Panc1 (cell line): ENCODE results near the gene ZMYM3.
"Not testable (repeated sequence)": the region's sequence is repeated elsewhere in the genome, so short reads cannot be mapped to it uniquely, and the experiment has no call there.

Source experiments
- CTCF ChIP-seq: fragments of 450-650 bp; IDR thresholded peaks from 2 replicates; pipeline ENCODE4 v1.5.1; 2017; ENCODE audit warnings: mild to moderate bottlenecking
- POLR2AphosphoS5 ChIP-seq: IDR thresholded peaks from 2 replicates; pipeline ENCODE4 v1.6.1; 2012; ENCODE audit warnings: mild to moderate bottlenecking, low read depth, low read length, moderate library complexity
- REST ChIP-seq, 2 experiments: IDR thresholded peaks; 2 replicates each; pipeline ENCODE4 v1.6.1; 2011 to 2012; ENCODE audit warnings: low read depth in 2 of 2, control low read depth in 1 of 2, low read length in 1 of 2, mild to moderate bottlenecking in 1 of 2, moderate library complexity in 1 of 2; ENCODE audit not compliant: insufficient read depth in 1 of 2
- SIN3A ChIP-seq: IDR thresholded peaks from 2 replicates; pipeline ENCODE4 v1.6.1; 2012; ENCODE audit warnings: low read depth, mild to moderate bottlenecking, low read length, moderate library complexity, borderline replicate concordance; ENCODE audit not compliant: insufficient read depth
- TCF7L2 ChIP-seq: IDR thresholded peaks from 2 replicates; pipeline ENCODE4 v1.6.1; 2011; ENCODE audit warnings: mild to moderate bottlenecking, low read depth, low read length, inconsistent platforms

GRCh38 chrX:71300495-71300894 is 46.6 kb upstream of the ZMYM3 start:
- not testable (repeated sequence) for TF ChIP-seq CTCF; REST (IDR thresholded peaks at IDR 0.05; ENCODE audit: insufficient read depth in 1 of 2, low read depth in 2 of 2, low read length in 1 of 2); POLR2AphosphoS5; SIN3A; TCF7L2
